Heart left ventricle (tissue), 16 donors: ENCODE results near the gene VRK1. TPM values are rescaled to one million over a fixed set of nuclear protein-coding genes. Genes with fewer than 3 reads are reported as not detected.

ENCODE experiments used
- ATAC-seq, 4 donors: fragments of 200-7000 bp; cut with Tn5 transposase; one replicate each; pipeline ENCODE4 v1.9.1; 2020 to 2022; ENCODE audit warnings: moderate library complexity in 4 of 4, mild to moderate bottlenecking in 3 of 4, moderate number of reproducible peaks in 1 of 4
- DNase-seq, 5 donors: peaks; one replicate each; pipeline ENCODE4 v3.0.0-alpha.2; 2020
- H3K27ac ChIP-seq, 12 donors: fragments of 200-600 bp; sonication (generic) in 4 of 12; one replicate each; pipeline versions ENCODE4 v1.5.0 to v1.8.0; 2016 to 2022; ENCODE audit warnings: mild to moderate bottlenecking in 2 of 12
- H3K27me3 ChIP-seq, 9 donors: fragments of 200-600 bp; sonication (generic) in 2 of 9; one replicate each; pipeline versions ENCODE4 v1.5.1 to v1.8.0; 2016 to 2022; ENCODE audit warnings: mild to moderate bottlenecking in 3 of 9
- H3K36me3 ChIP-seq, 9 donors: fragments of 200-600 bp; sonication (generic) in 2 of 9; one replicate each; pipeline versions ENCODE4 v1.5.0 to v1.8.0; 2018 to 2022; ENCODE audit warnings: mild to moderate bottlenecking in 2 of 9
- H3K4me1 ChIP-seq, 12 donors: fragments of 200-600 bp; sonication (generic) in 4 of 12; one replicate each; pipeline versions ENCODE4 v1.5.0 to v1.8.0; 2016 to 2022; ENCODE audit warnings: mild to moderate bottlenecking in 3 of 12
- H3K4me3 ChIP-seq, 12 donors: fragments of 200-600 bp; sonication (generic) in 4 of 12; one replicate each; pipeline versions ENCODE4 v1.5.0 to v1.8.0; 2017 to 2022; ENCODE audit warnings: mild to moderate bottlenecking in 9 of 12, moderate library complexity in 4 of 12
- H3K9me3 ChIP-seq, 12 donors: fragments of 200-600 bp; sonication (generic) in 4 of 12; one replicate each; pipeline versions ENCODE4 v1.5.0 to v1.8.0; 2016 to 2022; ENCODE audit warnings: mild to moderate bottlenecking in 1 of 12
- POLR2A ChIP-seq, 2 donors: fragments of 450-650 bp; IDR thresholded peaks; one replicate each; pipeline ENCODE4 v1.6.1; 2017; ENCODE audit warnings: antibody characterized with exemption in 2 of 2, mild to moderate bottlenecking in 2 of 2, moderate library complexity in 2 of 2
- WGBS, 4 donors: extraction: QIAGEN DNeasy Blood & Tissue Kit in 2 of 4; methylation state at CpG; one replicate each; pipeline versions ENCODE4 v1.1.5 to v1.1.7; 2013 to 2018; 5-methylcytosine and 5-hydroxymethylcytosine counted together
- intact Hi-C, 10 donors: fragments of 100-400 bp; cut with DNase I; formaldehyde crosslinking; loops; one replicate each; pipeline versions ENCODE4 v1.11.1 to v1.14.2; 2022
- long read RNA-seq, 3 donors: library from polyadenylated mRNA; unstranded; transcript quantifications; one replicate each; pipeline ENCODE4 v2.0.0, GENCODE V29; 2020 to 2021
- polyA plus RNA-seq, 2 donors: library from polyadenylated mRNA; stranded (reverse); fragments of 200-250 nt; gene quantifications; one replicate each; pipeline ENCODE4 v1.2.3, GENCODE V29; 2013
- total RNA-seq, 9 donors: library from RNA; depleted of rRNA in 2 of 9; stranded (reverse); fragments of >200 nt in 2 of 9; fragmentation: NEBNext Ultra II Directional in 3 of 9; extraction: Animal tissue kit (Norgen Biotek cat#: 25700) in 3 of 9; gene quantifications; one replicate each; pipeline versions ENCODE4 v1.1.0 to v1.2.4, GENCODE V29; 2016 to 2023
- TF ChIP-seq, protein P1 (sequence below), 12 donors: fragments of 200-600 bp; sonication (generic) in 4 of 12; IDR thresholded peaks; one replicate each; pipeline versions ENCODE4 v1.5.0 to v1.8.0; 2018 to 2022; ENCODE audit warnings: antibody characterized with exemption in 12 of 12, mild to moderate bottlenecking in 5 of 12
- donor health status: ischemic (EF 13 %, LVEDD 7.1; RV severe dilation, severe dysfunction).
- donor health status: healthy with polysubstance abuse.
- donor health status: DM: no; HTN: yes; CAD: no.
- donor health status: DM: no; HTN: no; CAD: no.
- donor health status: ischemic (EF 25% LVEDD 6.9; RV normal size, moderate dysfunction).
- donor health status: ischemic (EF 25% LVEDD 5.7; RV mildly dilated, moderate dysfunction).
- donor health status: healthy.
- donor health status: DM: yes; HTN: yes; CAD: no.
- donor health status: ischemic (EF 35%, LVEDD 5.7; RV mildly dilated, moderate dysfunction).
- donor health status: nonischemic (EF 11% LVEDD 7.7; RV severe dilation, severe dysfunction).
- donor health status: DM: yes; HTN: yes; CAD: no.
- donor health status: PGD.
- donor health status: ischemic (EF 29% LVEDD 5.4; RV normal size, mild dysfunction).
- donor health status: nonischemic (EF 23%, LVEDD 6.1; RV moderate dilation, normal function).

VRK1 gene, protein sequence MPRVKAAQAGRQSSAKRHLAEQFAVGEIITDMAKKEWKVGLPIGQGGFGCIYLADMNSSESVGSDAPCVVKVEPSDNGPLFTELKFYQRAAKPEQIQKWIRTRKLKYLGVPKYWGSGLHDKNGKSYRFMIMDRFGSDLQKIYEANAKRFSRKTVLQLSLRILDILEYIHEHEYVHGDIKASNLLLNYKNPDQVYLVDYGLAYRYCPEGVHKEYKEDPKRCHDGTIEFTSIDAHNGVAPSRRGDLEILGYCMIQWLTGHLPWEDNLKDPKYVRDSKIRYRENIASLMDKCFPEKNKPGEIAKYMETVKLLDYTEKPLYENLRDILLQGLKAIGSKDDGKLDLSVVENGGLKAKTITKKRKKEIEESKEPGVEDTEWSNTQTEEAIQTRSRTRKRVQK
- total RNA-seq: 10 to 100 TPM in 2 of 9 donors, 1 to 10 TPM in 7; 6.3 to 10.4 (median 7.3) TPM
- polyA plus RNA-seq: 1 to 10 TPM; 3.6 to 4.2 TPM
- long read RNA-seq, donor 1, transcript VRK1-201 (13 exons, 1,745 nt): major isoform, 6 of 8 reads
- long read RNA-seq, donor 1, partial matches to known transcripts: 2 of 8 reads
- long read RNA-seq, donor 1, other reads (novel, unspliced or antisense): 0 of 8 reads
- long read RNA-seq, donor 2, transcript VRK1-201 (13 exons, 1,745 nt): major isoform, 7 of 11 reads
- long read RNA-seq, donor 2, partial matches to known transcripts: 1 of 11 reads
- long read RNA-seq, donor 2, other reads (novel, unspliced or antisense): 3 of 11 reads
- long read RNA-seq, donor 3, partial matches to known transcripts: 1 of 4 reads
- long read RNA-seq, donor 3, other reads (novel, unspliced or antisense): 0 of 4 reads

DNA sequence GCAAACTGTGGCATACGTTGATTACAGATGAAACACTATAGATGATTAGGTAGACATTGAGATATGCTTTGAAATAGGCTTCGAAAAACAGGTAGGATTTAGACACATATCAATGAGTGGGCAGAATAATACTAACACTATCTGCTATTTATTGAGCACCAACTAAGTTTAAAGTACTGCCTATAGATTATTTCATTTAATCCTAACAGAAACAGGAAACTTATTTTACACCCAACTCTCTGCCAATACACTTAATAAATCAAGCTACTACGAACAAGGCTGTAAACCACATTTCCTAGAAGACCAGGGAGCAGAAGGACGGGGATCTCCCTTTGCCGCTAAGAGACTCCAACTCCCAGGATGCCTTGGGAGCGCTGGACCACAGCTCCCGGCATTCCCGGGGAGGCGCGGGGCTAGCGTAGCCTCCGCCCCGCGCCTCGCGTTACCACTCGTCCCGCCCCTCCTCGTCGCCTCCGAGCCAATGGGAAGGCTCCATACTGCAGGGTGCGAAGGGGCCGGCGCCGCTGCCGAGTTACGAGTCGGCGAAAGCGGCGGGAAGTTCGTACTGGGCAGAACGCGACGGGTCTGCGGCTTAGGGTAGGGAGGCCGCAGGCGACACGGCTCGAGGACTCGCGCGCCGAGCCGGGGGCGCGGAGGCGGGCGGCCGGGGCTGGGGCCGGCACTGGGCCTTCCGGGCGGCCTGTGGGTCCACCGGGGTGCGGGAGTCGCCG, at the start of gene VRK1:
Gene VRK1 (plus strand): TSS at position 532 of the 731 bp plus-strand sequence. CDS start 36,090 bp downstream, outside the sequence.
- no peaks in the 10 kb centered on the region for H3K9me3 ChIP-seq
- DNase-seq (peak; percentile 95 to 98 (median 97)), ATAC-seq (peak; percentile 100)
- 2 to 13% (median 4%) methylated on average over 11 to 57 of the region's 57 CpGs for WGBS, 4 donors
- no peaks in the 10 kb centered on the region for H3K36me3 ChIP-seq
- no peak for TF ChIP-seq POLR2A (IDR thresholded peaks at IDR 0.05)
- TF ChIP-seq, protein P1, sequence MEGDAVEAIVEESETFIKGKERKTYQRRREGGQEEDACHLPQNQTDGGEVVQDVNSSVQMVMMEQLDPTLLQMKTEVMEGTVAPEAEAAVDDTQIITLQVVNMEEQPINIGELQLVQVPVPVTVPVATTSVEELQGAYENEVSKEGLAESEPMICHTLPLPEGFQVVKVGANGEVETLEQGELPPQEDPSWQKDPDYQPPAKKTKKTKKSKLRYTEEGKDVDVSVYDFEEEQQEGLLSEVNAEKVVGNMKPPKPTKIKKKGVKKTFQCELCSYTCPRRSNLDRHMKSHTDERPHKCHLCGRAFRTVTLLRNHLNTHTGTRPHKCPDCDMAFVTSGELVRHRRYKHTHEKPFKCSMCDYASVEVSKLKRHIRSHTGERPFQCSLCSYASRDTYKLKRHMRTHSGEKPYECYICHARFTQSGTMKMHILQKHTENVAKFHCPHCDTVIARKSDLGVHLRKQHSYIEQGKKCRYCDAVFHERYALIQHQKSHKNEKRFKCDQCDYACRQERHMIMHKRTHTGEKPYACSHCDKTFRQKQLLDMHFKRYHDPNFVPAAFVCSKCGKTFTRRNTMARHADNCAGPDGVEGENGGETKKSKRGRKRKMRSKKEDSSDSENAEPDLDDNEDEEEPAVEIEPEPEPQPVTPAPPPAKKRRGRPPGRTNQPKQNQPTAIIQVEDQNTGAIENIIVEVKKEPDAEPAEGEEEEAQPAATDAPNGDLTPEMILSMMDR (IDR thresholded peaks at IDR 0.05): no peak
- peak within 1 kb of the TSS in 5 of 12 donors; percentile 6 to 39 (median 24) for H3K27ac ChIP-seq
- peak within 1 kb of the TSS; percentile 61 to 93 (median 77) for H3K4me3 ChIP-seq
- H3K27me3 ChIP-seq: no peaks in the 10 kb centered on the region
- H3K4me1 ChIP-seq: peaks cover 0 to 18% (median 10%) of the 10 kb centered on the region in 12 donors
- intact Hi-C loops: no loop called here

DNA sequence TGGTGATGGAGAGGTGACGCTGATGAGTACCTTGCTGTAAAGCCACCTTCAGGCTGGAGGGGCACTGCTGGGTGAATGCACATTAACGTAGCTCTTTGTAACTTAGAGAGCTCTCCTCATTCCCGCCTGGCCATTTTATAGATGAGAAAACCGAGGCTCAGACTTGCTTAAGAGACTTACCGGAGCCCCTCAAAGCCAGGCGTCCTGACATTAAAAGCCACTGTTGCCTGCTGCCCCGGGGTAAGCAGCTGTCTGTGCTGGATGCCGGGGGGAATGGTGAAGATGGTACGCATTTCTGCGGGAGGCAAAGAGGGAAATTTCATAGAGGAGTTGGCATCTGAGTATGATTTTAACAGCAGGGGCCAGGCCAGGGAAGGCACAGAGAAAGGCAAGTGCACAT, 49.6 kb upstream of the VRK1 start:
- WGBS, 4 donors: 81 to 88% (median 83%) methylated on average over 10 of the region's 10 CpGs
- TF ChIP-seq, protein P1 (IDR thresholded peaks at IDR 0.05): no peak
- no peak for TF ChIP-seq POLR2A (IDR thresholded peaks at IDR 0.05)
- H3K36me3 ChIP-seq: no peaks in the 10 kb centered on the region
- H3K4me3 ChIP-seq: no peak overlapping the region
- intact Hi-C loops: loop anchor here in 1 of 10 donors (5.0 kb wide), 1 partner anchor 175 kb away; no protein-coding TSS in a partner anchor
- ATAC-seq (no peak), DNase-seq (no peak)
- no peak overlapping the region for H3K27ac ChIP-seq
- peaks cover 0 to 60% (median 20%) of the 10 kb centered on the region in 9 donors for H3K27me3 ChIP-seq
- H3K4me1 ChIP-seq: no peaks in the 10 kb centered on the region
- no peaks in the 10 kb centered on the region for H3K9me3 ChIP-seq

DNA sequence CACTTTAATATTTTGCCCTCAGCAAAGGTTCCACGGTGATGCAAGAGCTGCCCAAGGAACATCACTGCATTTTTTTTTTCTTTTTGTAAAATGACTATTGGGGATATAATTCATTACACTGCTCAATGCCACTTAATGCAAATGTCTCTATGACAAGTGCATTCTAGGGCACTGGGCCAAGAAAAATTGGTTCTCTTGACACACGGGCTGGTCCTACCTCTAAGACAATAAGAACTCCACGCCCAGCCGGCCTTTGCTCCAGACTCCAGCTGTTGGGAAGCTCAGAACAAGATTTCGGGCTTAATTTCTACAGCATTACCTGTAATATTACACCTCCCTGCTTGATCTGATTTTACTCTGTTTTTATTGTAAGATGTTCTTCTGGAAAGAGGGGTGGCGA, 48.8 kb upstream of the VRK1 start:
- H3K27ac ChIP-seq: no peak overlapping the region
- TF ChIP-seq, protein P1 (IDR thresholded peaks at IDR 0.05): no peak
- TF ChIP-seq POLR2A (IDR thresholded peaks at IDR 0.05): no peak
- no peaks in the 10 kb centered on the region for H3K36me3 ChIP-seq
- intact Hi-C loops: loop anchor here in 1 of 10 donors (5.0 kb wide), 1 partner anchor 176 kb away; no protein-coding TSS in a partner anchor
- peak in 1 of 5 donors; percentile 4 for DNase-seq
- no peak for ATAC-seq
- H3K4me3 ChIP-seq: no peak overlapping the region
- H3K4me1 ChIP-seq: no peaks in the 10 kb centered on the region
- H3K27me3 ChIP-seq: peaks cover 0 to 56% (median 14%) of the 10 kb centered on the region in 9 donors
- 59 to 66% (median 65%) methylated on average over 6 of the region's 6 CpGs for WGBS, 4 donors
- no peaks in the 10 kb centered on the region for H3K9me3 ChIP-seq
